ENCODE measurements around the gene ONECUT3. TPM values are rescaled to one million over a fixed set of nuclear protein-coding genes. Genes with fewer than 3 reads are reported as not detected.

The ONECUT3 gene
- total and polyA plus RNA-seq, 9 of the 15 experiments (the other 6 are each of a cell fraction or from before 2014, with no cell fraction given): not detected

GRCh38 chr19:1755467-1756171, 2.3 kb downstream of the ONECUT3 start:
- no peaks in the 10 kb centered on the region for H3K79me2 ChIP-seq (ENCODE audit: control insufficient read depth, insufficient read depth, low read length)
- H2AFZ ChIP-seq (ENCODE audit: low read depth, low read length): no peak overlapping the region
- no peaks in the 10 kb centered on the region for H3K9me1 ChIP-seq (ENCODE audit: control insufficient read depth, insufficient read depth, low read length)
- BruUV-seq (replicated peaks): no TSS peak
- ChIA-PET POLR2A (interaction anchor here (0.6 to 1.6 kb wide), 3 partner anchors 10 to 238 kb away, joined by 3 to 4 read pairs (median 3); no protein-coding TSS in a partner anchor), CTCF (ENCODE audit: low intra/inter-chr PET ratio) (interaction anchor here (0.7 kb wide), 1 partner anchor 9 kb away, joined by 3 read pairs; no protein-coding TSS in a partner anchor)
- H3K9ac ChIP-seq (ENCODE audit: insufficient read depth in 1 of 2, low read depth in 2 of 2, low read length in 2 of 2): no peak overlapping the region
- H3K36me3 ChIP-seq (ENCODE audit: control insufficient read depth, insufficient read depth, low read length): no peaks in the 10 kb centered on the region
- FAIRE-seq (no peak), ATAC-seq (no peak), DNase-seq (ENCODE audit: extremely low read depth in 1 of 4, low spot score in 3 of 4) (no peak)
- H3K4me1 ChIP-seq (replicated peaks in 1 of 2; ENCODE audit: control insufficient read depth in 2 of 2, insufficient read depth in 2 of 2, low read length in 2 of 2): peaks cover 0 to 66% of the 10 kb centered on the region in 2 experiments; a peak in 2 of 5 replicates
- TF ChIP-seq ZBTB7A (IDR thresholded peaks at IDR 0.05; ENCODE audit: borderline replicate concordance, control insufficient read depth, low read depth, low read length) (peak; percentile 21; the same call in 1 of the 2 replicates), E2F6 (IDR thresholded peaks at IDR 0.05; ENCODE audit: borderline replicate concordance in 1 of 2, extremely low read depth in 1 of 2, insufficient read depth in 1 of 2, insufficient read length in 1 of 2, low read depth in 1 of 2, low read length in 1 of 2, poor library complexity in 1 of 2, severe bottlenecking in 1 of 2) (peak in 1 of 2 experiments; percentile 22), ZKSCAN8 (CRISPR knock-in tag; IDR thresholded peaks at IDR 0.05) (no peak)
- H3K4me2 ChIP-seq (ENCODE audit: insufficient read depth, low read length): no peak overlapping the region
- H3K27me3 ChIP-seq (ENCODE audit: control insufficient read depth in 2 of 2, insufficient read depth in 2 of 2, low read length in 2 of 2): peaks cover 29 to 51% of the 10 kb centered on the region in 2 experiments; a peak in 4 of 5 replicates
- 5% methylated on average over 23 of the region's 43 CpGs for WGBS (ENCODE audit: insufficient coverage, low coverage, missing lambda C conversion rate)
- no peak overlapping the region for H3K4me3 ChIP-seq
- H4K20me1 ChIP-seq (replicated peaks; ENCODE audit: control insufficient read depth, insufficient read depth, low read length): no peaks in the 10 kb centered on the region; the same call in none of the 2 replicates
- intact Hi-C loops (cut with micrococcal nuclease): no loop called here
- in situ Hi-C loops (cut with MboI): no loop called here
- H3K27ac ChIP-seq (ENCODE audit: extremely low read depth, low read depth, low read length): no peak overlapping the region
- H3K9me3 ChIP-seq (replicated peaks; ENCODE audit: control insufficient read depth, insufficient read depth, low read depth, low read length): no peaks in the 10 kb centered on the region
